LNCaP clone FGC (cell line): ENCODE measurements around the gene ME1.

Experiments used
- DNase-seq: peaks from one replicate; pipeline ENCODE4 v3.0.0-alpha.2; 2011; ENCODE audit warnings: low read depth
- H3K4me3 ChIP-seq: 2 replicates; pipeline ENCODE4 v1.5.1; 2011; ENCODE audit warnings: mild to moderate bottlenecking, low read depth, low read length, control low read depth
- TF ChIP-seq, protein P1 (sequence below): IDR thresholded peaks from 2 replicates; pipeline ENCODE4 v1.5.1; 2012; ENCODE audit warnings: mild to moderate bottlenecking; ENCODE audit not compliant: control insufficient read depth, insufficient read depth; ENCODE audit errors: extremely low read depth

The ME1 gene

DNA sequence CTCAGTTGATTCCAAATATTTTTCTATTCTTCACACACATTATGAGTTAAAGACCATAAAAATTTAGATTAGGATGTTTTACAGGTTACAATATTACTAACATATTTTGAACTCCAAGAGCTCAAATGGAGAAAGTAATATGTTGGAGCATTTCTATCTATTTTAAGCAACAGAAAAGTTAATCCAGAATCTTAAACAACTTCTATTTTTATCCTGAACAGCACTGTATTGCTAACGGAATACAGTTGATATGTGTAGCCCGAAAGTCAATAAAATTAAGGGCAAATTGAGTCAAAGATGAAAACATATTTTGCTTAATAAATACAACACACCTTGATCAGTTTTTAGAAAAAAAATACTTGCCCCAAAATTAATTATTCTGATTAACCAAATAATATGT, 97.4 kb downstream of the ME1 start:
- no peak overlapping the region for H3K4me3 ChIP-seq
- DNase-seq: no peak
- TF ChIP-seq, protein P1, sequence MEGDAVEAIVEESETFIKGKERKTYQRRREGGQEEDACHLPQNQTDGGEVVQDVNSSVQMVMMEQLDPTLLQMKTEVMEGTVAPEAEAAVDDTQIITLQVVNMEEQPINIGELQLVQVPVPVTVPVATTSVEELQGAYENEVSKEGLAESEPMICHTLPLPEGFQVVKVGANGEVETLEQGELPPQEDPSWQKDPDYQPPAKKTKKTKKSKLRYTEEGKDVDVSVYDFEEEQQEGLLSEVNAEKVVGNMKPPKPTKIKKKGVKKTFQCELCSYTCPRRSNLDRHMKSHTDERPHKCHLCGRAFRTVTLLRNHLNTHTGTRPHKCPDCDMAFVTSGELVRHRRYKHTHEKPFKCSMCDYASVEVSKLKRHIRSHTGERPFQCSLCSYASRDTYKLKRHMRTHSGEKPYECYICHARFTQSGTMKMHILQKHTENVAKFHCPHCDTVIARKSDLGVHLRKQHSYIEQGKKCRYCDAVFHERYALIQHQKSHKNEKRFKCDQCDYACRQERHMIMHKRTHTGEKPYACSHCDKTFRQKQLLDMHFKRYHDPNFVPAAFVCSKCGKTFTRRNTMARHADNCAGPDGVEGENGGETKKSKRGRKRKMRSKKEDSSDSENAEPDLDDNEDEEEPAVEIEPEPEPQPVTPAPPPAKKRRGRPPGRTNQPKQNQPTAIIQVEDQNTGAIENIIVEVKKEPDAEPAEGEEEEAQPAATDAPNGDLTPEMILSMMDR: no peak

- H3K4me3 ChIP-seq: no peak overlapping the region
- TF ChIP-seq, protein P1: no peak
- no peak for DNase-seq
Measured at GRCh38 chr6:83314693-83315092, 116.2 kb downstream of the ME1 start.

GRCh38 chr6:83313882-83314281, 117.0 kb downstream of the ME1 start:
- TF ChIP-seq, protein P1: no peak
- no peak for DNase-seq
- H3K4me3 ChIP-seq: no peak overlapping the region

GRCh38 chr6:83311231-83311630, 119.6 kb downstream of the ME1 start:
- DNase-seq: no peak
- TF ChIP-seq, protein P1: no peak
- no peak overlapping the region for H3K4me3 ChIP-seq

DNA sequence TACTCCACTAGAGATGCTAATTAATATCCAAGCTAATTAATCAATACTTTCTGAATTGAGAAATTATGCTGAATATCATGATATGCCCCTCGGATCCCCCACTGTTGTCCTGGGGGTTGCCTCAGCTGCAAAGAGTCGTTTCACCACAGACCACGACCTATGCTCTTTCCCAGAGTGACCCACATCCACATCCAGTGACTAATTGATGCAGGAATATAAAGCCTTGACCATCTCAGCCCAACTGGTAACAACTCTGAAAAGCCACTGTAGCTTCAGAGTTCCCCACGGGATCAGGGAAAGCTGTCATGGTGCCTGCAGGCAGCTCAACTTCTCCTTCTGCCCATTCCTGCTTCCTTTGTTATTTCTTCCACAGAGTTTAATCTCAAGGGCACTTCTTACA, 120.8 kb downstream of the ME1 start:
- no peak overlapping the region for H3K4me3 ChIP-seq
- TF ChIP-seq, protein P1: no peak
- no peak for DNase-seq

DNA sequence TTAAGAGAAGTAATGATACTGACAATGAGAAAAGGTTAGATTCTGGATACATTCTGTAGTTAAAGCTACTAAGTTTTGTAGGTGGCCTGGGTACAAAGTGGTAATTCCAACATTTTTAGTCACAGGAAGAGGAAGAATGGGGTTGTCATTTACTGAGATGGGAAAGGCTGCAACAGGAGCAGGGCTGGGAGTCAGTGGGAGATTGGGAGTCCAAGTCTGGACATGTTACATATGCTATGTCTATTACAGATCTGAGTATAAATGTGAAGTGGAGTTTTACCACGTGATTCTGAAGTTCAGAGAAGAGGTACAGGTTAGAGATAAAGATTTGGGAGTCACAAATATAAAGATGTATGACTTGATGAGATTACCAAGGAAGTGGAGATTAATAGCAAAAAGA, 121.5 kb downstream of the ME1 start:
- no peak overlapping the region for H3K4me3 ChIP-seq
- TF ChIP-seq, protein P1: no peak
- no peak for DNase-seq

GRCh38 chr6:83308833-83309232, 122.0 kb downstream of the ME1 start:
- TF ChIP-seq, protein P1: no peak
- H3K4me3 ChIP-seq: no peak overlapping the region
- no peak for DNase-seq
